Measurements from ENCODE around the gene TOP2B.

TOP2B gene

DNA sequence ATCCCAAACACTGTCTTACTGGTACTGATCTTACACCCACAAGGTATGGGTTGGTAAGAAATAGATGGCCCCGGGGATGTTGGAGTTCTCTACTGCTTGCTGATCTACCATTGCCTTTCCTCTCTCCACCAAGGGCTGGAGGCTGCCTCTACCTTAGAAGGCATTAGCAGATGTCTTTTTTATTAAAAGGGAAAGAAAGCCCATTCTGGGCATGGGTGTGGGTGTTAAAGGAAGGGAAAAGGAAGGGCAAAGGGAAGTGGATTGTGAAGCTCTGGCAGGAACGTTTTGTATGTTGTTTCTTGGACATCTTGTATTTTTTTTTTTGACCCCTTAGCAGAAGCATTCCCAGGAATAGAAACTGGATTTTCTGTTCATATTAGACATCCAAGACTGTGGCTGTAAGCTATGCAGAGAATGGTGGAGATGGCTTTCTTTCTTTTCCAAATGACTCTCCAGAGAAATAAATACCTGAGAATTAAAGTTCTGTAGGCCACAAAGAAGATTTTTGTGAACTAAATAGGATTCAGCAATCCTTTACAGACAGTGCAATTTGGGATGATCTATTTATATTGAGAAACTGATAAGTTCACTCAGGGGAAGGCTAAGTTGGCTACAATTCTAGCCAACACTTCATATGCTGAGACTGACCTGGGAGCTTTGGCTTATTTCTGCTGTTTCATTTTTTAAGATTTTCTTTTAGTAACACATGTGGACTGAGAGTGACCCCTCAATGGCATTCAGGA is 108.8 kb downstream of the TOP2B start:
- no peak for DNase-seq

DNA sequence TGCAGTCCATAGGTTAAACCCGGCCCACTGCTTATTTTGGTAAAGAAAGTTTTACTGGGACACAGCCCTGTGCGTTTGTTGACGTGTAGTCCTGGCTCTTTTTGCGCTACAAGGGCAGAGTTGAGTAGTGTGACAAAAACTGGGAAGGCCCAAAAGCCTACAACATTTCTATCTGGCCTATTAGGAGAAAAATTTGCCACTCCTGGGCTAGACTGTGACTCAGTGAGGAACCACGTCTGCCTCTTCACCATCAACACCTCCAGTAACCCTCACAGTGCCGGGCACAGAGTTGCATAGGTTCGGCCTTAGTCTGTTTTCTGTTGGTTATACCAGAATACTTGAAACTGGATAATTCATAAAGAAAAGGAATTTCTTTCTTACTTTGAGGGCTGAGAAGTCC is 110.3 kb downstream of the TOP2B start:
- DNase-seq, result no peak

DNA sequence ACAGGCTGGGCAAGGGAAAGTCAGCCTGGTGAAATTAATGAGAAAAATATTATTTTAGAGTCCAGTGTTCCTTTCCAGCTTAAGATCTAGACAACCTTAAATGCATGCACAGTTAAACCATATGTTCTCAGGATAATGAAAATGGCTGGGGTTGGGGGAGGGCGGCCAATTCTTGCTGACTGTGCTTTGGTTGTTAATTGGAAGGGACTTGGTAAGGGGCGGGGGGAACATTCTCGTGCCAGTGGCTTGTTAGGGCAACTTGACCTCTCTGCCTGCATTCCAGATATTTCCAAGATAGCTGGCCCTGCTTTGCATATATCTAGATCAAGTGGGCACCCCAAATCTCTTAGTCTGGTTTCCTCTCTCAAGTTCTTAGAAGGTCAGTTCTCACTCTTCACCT is 112.5 kb downstream of the TOP2B start:
- DNase-seq, result no peak

DNA sequence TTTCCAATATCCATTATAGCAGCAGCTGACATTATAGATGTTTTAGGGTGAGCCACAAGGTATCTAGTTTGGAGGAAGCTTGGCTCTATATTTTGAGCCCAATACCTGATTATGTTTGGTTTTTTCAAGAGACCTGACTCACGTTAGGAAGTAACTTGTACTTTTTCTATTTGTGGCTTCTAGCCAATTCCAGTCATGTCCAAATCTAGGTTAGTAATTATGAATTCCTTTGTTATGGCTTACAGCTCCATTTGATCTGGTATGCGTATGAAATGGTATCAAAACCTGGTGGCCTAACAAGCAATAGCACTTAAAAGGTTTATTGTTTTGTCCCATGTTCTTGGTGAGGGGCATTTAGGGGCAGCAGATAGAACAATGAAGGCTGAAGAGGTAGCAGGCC is 115.9 kb downstream of the TOP2B start:
- no peak for DNase-seq

DNA sequence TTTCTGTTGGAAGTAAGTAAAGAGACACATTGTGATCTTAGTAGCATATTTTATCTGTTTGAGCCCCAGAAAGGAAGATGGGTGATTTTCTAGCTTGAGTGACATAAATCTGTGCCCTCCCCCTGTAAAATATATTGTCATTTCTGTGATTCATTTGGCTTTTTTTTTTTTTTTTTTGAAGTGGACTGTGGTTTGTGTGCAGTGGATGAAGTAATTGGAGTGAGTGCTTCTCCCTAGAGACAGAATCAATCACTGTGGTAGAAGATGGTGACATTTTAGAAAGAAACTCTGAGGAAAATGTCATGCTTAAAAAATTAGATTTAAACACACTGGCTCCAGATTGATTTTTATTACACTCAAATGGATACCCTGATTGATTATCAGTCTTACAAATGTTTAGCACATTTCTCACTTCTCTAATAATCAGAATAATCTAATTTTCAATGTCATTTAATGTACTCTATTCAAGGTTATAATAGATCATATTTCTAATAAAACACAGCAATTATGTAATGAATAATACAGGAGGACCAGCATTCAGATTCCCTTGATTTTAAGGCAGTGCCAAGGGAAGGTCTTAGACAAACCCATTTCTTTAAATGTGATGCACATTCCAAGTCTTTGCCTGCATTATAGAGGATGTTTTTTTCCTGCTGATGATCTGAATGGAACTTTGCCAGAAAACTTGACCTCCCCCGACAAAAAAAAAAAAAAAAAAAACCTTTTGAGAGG is 116.6 kb downstream of the TOP2B start:
- no peak for DNase-seq

All from NK-92 treated with Interleukin-12 subunit alpha and Interleukin-12 subunit beta, amount 100 ng/mL, for 24 hours (cell line).